HEK293 (cell line): ENCODE results near the gene ZNF804A.

Source experiments
- CTCF ChIA-PET: fragments of 350-600 bp; formaldehyde crosslinking; extraction: SDS; loops from one replicate; lab custom pipeline; 2021; ENCODE audit warnings: antibody characterized with exemption; lab: Yijun Ruan, JAX
- POLR2A ChIA-PET: fragments of 300-600 bp; formaldehyde crosslinking; extraction: SDS; loops from one replicate; lab custom pipeline; 2020; ENCODE audit warnings: antibody characterized with exemption, inconsistent platforms; lab: Yijun Ruan, JAX
- H3K27ac ChIP-seq: fragments of 200-500 bp; sonication (Bioruptor generic); 2 replicates; pipeline ENCODE4 v1.5.1; 2014; ENCODE audit warnings: low read depth, low read length, control low read depth, inconsistent platforms; ENCODE audit errors: extremely low read depth
- H3K36me3 ChIP-seq, 2 experiments: fragments of 200-500 bp in 1 of 2; sonication (Bioruptor generic) in 1 of 2; 1 replicate in 1 of 2; 2 replicates in 1 of 2; pipeline ENCODE4 v1.5.1; 2014 to 2017; ENCODE audit warnings: inconsistent platforms in 2 of 2, low read length in 2 of 2; ENCODE audit not compliant: control insufficient read depth in 2 of 2, insufficient read depth in 1 of 2
- H3K4me1 ChIP-seq: fragments of 200-500 bp; sonication (Bioruptor generic); 2 replicates; pipeline ENCODE4 v1.5.1; 2014; ENCODE audit warnings: mild to moderate bottlenecking, low read length, inconsistent platforms; ENCODE audit not compliant: control insufficient read depth, insufficient read depth
- H3K4me3 ChIP-seq: 2 replicates; pipeline ENCODE4 v1.5.1; 2011; ENCODE audit warnings: low read depth, mild to moderate bottlenecking, control low read depth, low read length, moderate library complexity
- H3K9me3 ChIP-seq: fragments of 200-500 bp; sonication (Bioruptor generic); 2 replicates; pipeline ENCODE4 v1.5.1; 2014; ENCODE audit warnings: low read depth, low read length, inconsistent platforms; ENCODE audit not compliant: control insufficient read depth, insufficient read depth
- ELK4 ChIP-seq: IDR thresholded peaks from 2 replicates; pipeline ENCODE4 v1.6.1; 2011; ENCODE audit warnings: mild to moderate bottlenecking, low read depth, low read length, borderline replicate concordance
- GLI2 ChIP-seq: fragments of 450-650 bp; formaldehyde crosslinking; IDR thresholded peaks from 2 replicates; pipeline ENCODE4; 2017; ENCODE audit warnings: missing biosample characterization, missing genetic modification characterization, low read depth, borderline replicate concordance
- GLIS2 ChIP-seq: fragments of 450-650 bp; formaldehyde crosslinking; IDR thresholded peaks from 2 replicates; pipeline ENCODE4 v1.5.1; 2016; ENCODE audit warnings: missing biosample characterization, missing genetic modification characterization
- HIC1 ChIP-seq: fragments of 450-650 bp; formaldehyde crosslinking; IDR thresholded peaks from 2 replicates; pipeline ENCODE4 v1.5.1; 2016; ENCODE audit warnings: missing biosample characterization, missing genetic modification characterization
- KLF17 ChIP-seq: fragments of 450-650 bp; formaldehyde crosslinking; IDR thresholded peaks from 2 replicates; pipeline ENCODE4 v1.5.1; 2016; ENCODE audit warnings: missing biosample characterization, missing genetic modification characterization
- MEIS1 ChIP-seq: sonication (generic); formaldehyde crosslinking; IDR thresholded peaks from 2 replicates; pipeline ENCODE4 v1.8.1; 2022; ENCODE audit warnings: missing genetic modification reagents, mild to moderate bottlenecking, borderline replicate concordance
- OSR2 ChIP-seq: fragments of 450-650 bp; formaldehyde crosslinking; IDR thresholded peaks from 2 replicates; pipeline ENCODE4 v1.5.1; 2016; ENCODE audit warnings: missing biosample characterization, missing genetic modification characterization
- SALL2 ChIP-seq: fragments of 450-650 bp; formaldehyde crosslinking; IDR thresholded peaks from 2 replicates; pipeline ENCODE4 v1.5.0; 2017; ENCODE audit warnings: missing biosample characterization, mild to moderate bottlenecking, missing genetic modification characterization, borderline replicate concordance
- SETDB1 ChIP-seq: IDR thresholded peaks from one replicate; pipeline ENCODE4 v1.6.1; 2017; ENCODE audit warnings: mild to moderate bottlenecking, low read length, moderate library complexity, mixed read lengths; ENCODE audit not compliant: insufficient read length
- SP2 ChIP-seq: fragments of 450-650 bp; formaldehyde crosslinking; IDR thresholded peaks from 2 replicates; pipeline ENCODE4 v1.5.1; 2016; ENCODE audit warnings: missing biosample characterization, missing genetic modification characterization
- SP3 ChIP-seq: fragments of 450-650 bp; formaldehyde crosslinking; IDR thresholded peaks from 2 replicates; pipeline ENCODE4 v1.5.1; 2016; ENCODE audit warnings: missing biosample characterization, missing genetic modification characterization
- TCF7L2 ChIP-seq: IDR thresholded peaks from 2 replicates; pipeline ENCODE4 v1.6.1; 2011; ENCODE audit warnings: low read depth, mild to moderate bottlenecking, inconsistent platforms, low read length, moderate library complexity, borderline replicate concordance
- WT1 ChIP-seq: fragments of 450-650 bp; formaldehyde crosslinking; IDR thresholded peaks from 2 replicates; pipeline ENCODE4 v1.5.1; 2016; ENCODE audit warnings: missing biosample characterization, missing genetic modification characterization
- YY1 ChIP-seq: fragments of 450-650 bp; formaldehyde crosslinking; IDR thresholded peaks from 2 replicates; pipeline ENCODE4 v1.5.1; 2018; ENCODE audit warnings: missing biosample characterization, missing genetic modification characterization
- ZNF132 ChIP-seq: fragments of 450-650 bp; formaldehyde crosslinking; IDR thresholded peaks from 2 replicates; pipeline ENCODE4 v1.5.1; 2017; ENCODE audit warnings: missing biosample characterization, missing genetic modification characterization, borderline replicate concordance
- ZNF223 ChIP-seq: fragments of 450-650 bp; formaldehyde crosslinking; IDR thresholded peaks from 2 replicates; pipeline ENCODE4 v1.5.1; 2016; ENCODE audit warnings: missing biosample characterization, missing genetic modification characterization
- ZNF248 ChIP-seq: fragments of 450-650 bp; formaldehyde crosslinking; IDR thresholded peaks from 2 replicates; pipeline ENCODE4 v1.5.1; 2017; ENCODE audit warnings: missing biosample characterization, missing genetic modification characterization
- ZNF335 ChIP-seq: fragments of 450-650 bp; formaldehyde crosslinking; conservative IDR thresholded peaks from 2 replicates; pipeline ENCODE4 v1.5.1; 2016; ENCODE audit warnings: missing biosample characterization, missing genetic modification characterization
- ZNF366 ChIP-seq: fragments of 450-650 bp; formaldehyde crosslinking; conservative IDR thresholded peaks from 2 replicates; pipeline ENCODE4 v1.5.1; 2016; ENCODE audit warnings: missing biosample characterization, missing genetic modification characterization
- ZNF423 ChIP-seq: fragments of 450-650 bp; formaldehyde crosslinking; IDR thresholded peaks from 2 replicates; pipeline ENCODE4 v1.5.1; 2016; ENCODE audit warnings: missing biosample characterization, missing genetic modification characterization
- ZNF530 ChIP-seq: fragments of 450-650 bp; formaldehyde crosslinking; IDR thresholded peaks from 2 replicates; pipeline ENCODE4 v1.5.1; 2016; ENCODE audit warnings: low read depth, missing biosample characterization, missing genetic modification characterization
- ZNF560 ChIP-seq: fragments of 450-650 bp; formaldehyde crosslinking; IDR thresholded peaks from 2 replicates; pipeline ENCODE4 v1.5.1; 2017; ENCODE audit warnings: missing biosample characterization, missing genetic modification characterization, borderline replicate concordance
- ZNF571 ChIP-seq: fragments of 450-650 bp; formaldehyde crosslinking; IDR thresholded peaks from 2 replicates; pipeline ENCODE4 v1.5.0; 2017; ENCODE audit warnings: missing biosample characterization, missing genetic modification characterization
- ZNF664 ChIP-seq: fragments of 450-650 bp; formaldehyde crosslinking; IDR thresholded peaks from 2 replicates; pipeline ENCODE4 v1.5.1; 2016; ENCODE audit warnings: missing biosample characterization, missing genetic modification characterization
- ZNF701 ChIP-seq: fragments of 450-650 bp; formaldehyde crosslinking; IDR thresholded peaks from 2 replicates; pipeline ENCODE4 v1.5.1; 2016; ENCODE audit warnings: missing biosample characterization, missing genetic modification characterization
- TF ChIP-seq, protein P1 (sequence below): fragments of 450-650 bp; formaldehyde crosslinking; IDR thresholded peaks from 2 replicates; pipeline ENCODE4 v1.5.1; 2016; ENCODE audit warnings: missing biosample characterization, missing genetic modification characterization

ZNF804A gene

DNA sequence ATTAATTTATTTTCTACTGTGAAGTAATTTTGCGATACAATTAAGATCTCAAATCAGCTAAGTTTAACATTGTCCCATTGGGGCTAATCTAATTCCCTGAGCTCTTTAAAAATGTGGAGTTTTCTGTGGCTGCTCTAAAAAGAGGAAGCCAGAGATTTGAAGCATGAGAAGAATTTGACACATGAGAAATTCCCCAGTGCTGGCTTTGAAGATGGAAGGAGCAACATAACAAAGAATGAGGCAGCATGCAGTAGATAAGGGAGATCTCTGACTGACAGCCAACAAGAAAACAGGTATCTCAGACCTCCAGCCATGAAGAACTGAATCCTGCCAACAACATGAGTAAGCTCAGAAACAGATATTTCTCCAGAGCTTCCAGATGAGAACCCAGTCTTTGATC, 308.4 kb downstream of the ZNF804A start:
- CTCF ChIA-PET = no interaction called here
- no peaks in the 10 kb centered on the region for H3K4me1 ChIP-seq
- H3K27ac ChIP-seq = no peak overlapping the region
- no peaks in the 10 kb centered on the region for H3K36me3 ChIP-seq
- POLR2A ChIA-PET = no interaction called here
- no peak overlapping the region for H3K4me3 ChIP-seq
- TF ChIP-seq, protein P1, sequence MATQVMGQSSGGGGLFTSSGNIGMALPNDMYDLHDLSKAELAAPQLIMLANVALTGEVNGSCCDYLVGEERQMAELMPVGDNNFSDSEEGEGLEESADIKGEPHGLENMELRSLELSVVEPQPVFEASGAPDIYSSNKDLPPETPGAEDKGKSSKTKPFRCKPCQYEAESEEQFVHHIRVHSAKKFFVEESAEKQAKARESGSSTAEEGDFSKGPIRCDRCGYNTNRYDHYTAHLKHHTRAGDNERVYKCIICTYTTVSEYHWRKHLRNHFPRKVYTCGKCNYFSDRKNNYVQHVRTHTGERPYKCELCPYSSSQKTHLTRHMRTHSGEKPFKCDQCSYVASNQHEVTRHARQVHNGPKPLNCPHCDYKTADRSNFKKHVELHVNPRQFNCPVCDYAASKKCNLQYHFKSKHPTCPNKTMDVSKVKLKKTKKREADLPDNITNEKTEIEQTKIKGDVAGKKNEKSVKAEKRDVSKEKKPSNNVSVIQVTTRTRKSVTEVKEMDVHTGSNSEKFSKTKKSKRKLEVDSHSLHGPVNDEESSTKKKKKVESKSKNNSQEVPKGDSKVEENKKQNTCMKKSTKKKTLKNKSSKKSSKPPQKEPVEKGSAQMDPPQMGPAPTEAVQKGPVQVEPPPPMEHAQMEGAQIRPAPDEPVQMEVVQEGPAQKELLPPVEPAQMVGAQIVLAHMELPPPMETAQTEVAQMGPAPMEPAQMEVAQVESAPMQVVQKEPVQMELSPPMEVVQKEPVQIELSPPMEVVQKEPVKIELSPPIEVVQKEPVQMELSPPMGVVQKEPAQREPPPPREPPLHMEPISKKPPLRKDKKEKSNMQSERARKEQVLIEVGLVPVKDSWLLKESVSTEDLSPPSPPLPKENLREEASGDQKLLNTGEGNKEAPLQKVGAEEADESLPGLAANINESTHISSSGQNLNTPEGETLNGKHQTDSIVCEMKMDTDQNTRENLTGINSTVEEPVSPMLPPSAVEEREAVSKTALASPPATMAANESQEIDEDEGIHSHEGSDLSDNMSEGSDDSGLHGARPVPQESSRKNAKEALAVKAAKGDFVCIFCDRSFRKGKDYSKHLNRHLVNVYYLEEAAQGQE (tag by site-specific recombination) = no peak
- TF ChIP-seq SALL2 (tag by site-specific recombination) (no peak), ZNF423 (tag by site-specific recombination) (no peak), MEIS1 (CRISPR knock-in tag) (no peak), ZNF132 (tag by site-specific recombination) (no peak), ZNF560 (tag by site-specific recombination) (no peak), HIC1 (tag by site-specific recombination) (no peak)
- H3K9me3 ChIP-seq = no peaks in the 10 kb centered on the region

GRCh38 chr2:184908966-184909365, 310.6 kb downstream of the ZNF804A start:
- H3K4me1 ChIP-seq = no peaks in the 10 kb centered on the region
- POLR2A ChIA-PET = no interaction called here
- H3K4me3 ChIP-seq = no peak overlapping the region
- H3K36me3 ChIP-seq = no peaks in the 10 kb centered on the region
- CTCF ChIA-PET = no interaction called here
- H3K27ac ChIP-seq = no peak overlapping the region
- TF ChIP-seq GLIS2 = no peak
- no peak for TF ChIP-seq ZNF335 (tag by site-specific recombination)
- TF ChIP-seq YY1 = no peak
- no peak for TF ChIP-seq ZNF366 (tag by site-specific recombination)
- no peaks in the 10 kb centered on the region for H3K9me3 ChIP-seq

GRCh38 chr2:184920451-184920965, 322.2 kb downstream of the ZNF804A start:
- H3K27ac ChIP-seq = no peak overlapping the region
- H3K4me1 ChIP-seq = no peaks in the 10 kb centered on the region
- ChIA-PET POLR2A (no interaction called here), CTCF (no interaction called here)
- H3K36me3 ChIP-seq = no peaks in the 10 kb centered on the region
- TF ChIP-seq ZNF530 (tag by site-specific recombination) (no peak), ELK4 (no peak), ZNF335 (tag by site-specific recombination) (no peak), ZNF248 (tag by site-specific recombination) (no peak), SETDB1 (no peak), ZNF664 (tag by site-specific recombination) (no peak), SP3 (tag by site-specific recombination) (no peak), WT1 (no peak), OSR2 (tag by site-specific recombination) (no peak), ZNF223 (tag by site-specific recombination) (no peak), ZNF571 (tag by site-specific recombination) (no peak), GLI2 (no peak), ZNF701 (tag by site-specific recombination) (no peak), SP2 (tag by site-specific recombination) (no peak), TCF7L2 (no peak), KLF17 (tag by site-specific recombination) (no peak)
- H3K9me3 ChIP-seq = no peaks in the 10 kb centered on the region
- no peak overlapping the region for H3K4me3 ChIP-seq
